HepG2 (cell line): ENCODE data around the gene MGMT. TPM values are rescaled to one million over a fixed set of nuclear protein-coding genes. Genes with fewer than 3 reads are reported as not detected.

Experiments
- ATAC-seq: fragments of 200-7000 bp; cut with Tn5 transposase; 3 replicates; pipeline ENCODE4 v1.9.1; 2020; ENCODE audit warnings: mild to moderate bottlenecking, moderate library complexity
- BruUV-seq: library from RNA; stranded (reverse); fragments of 400-500 nt; replicated peaks from 2 replicates; lab custom pipeline; 2021; lab: Mats Ljungman, UMichigan
- CTCF ChIA-PET: fragments of 300-600 bp; formaldehyde crosslinking; extraction: SDS; loops from one replicate; lab custom pipeline; 2021; ENCODE audit warnings: low total read pairs, inconsistent platforms, low intra/inter-chr PET ratio; lab: Yijun Ruan, JAX
- POLR2A ChIA-PET: fragments of 350-600 bp; sonication (Branson Sonifier 250); formaldehyde crosslinking; loops from one replicate; lab custom pipeline; 2020; ENCODE audit warnings: antibody characterized with exemption, inconsistent platforms; lab: Yijun Ruan, JAX
- DNase-seq: peaks from one replicate; pipeline ENCODE4 v3.0.0-alpha.2; 2015; ENCODE audit warnings: low spot score
- FAIRE-seq: peaks from 3 replicates; lab custom pipeline; 2011; peaks lifted over from hg19 to GRCh38; lab: Jason Lieb, UNC
- H2AFZ ChIP-seq: one replicate; pipeline ENCODE4 v1.6.1; 2011; ENCODE audit warnings: low read length, inconsistent platforms
- H3K27ac ChIP-seq: fragments of 300-600 bp; 3 replicates; pipeline ENCODE4 v1.8.0; 2011; ENCODE audit warnings: mixed run types, mild to moderate bottlenecking, mixed read lengths, low read length, inconsistent platforms; ENCODE audit not compliant: insufficient read depth; ENCODE audit errors: extremely low read length
- H3K27me3 ChIP-seq, 2 experiments: fragments of 200-600 bp in 1 of 2; 2 replicates in 1 of 2; 3 replicates in 1 of 2; pipeline versions ENCODE4 v1.6.0 to v1.8.0; 2011; ENCODE audit warnings: low read length in 2 of 2, mild to moderate bottlenecking in 2 of 2, moderate library complexity in 2 of 2, inconsistent platforms in 1 of 2; ENCODE audit not compliant: insufficient read depth in 2 of 2, control insufficient read depth in 1 of 2
- H3K36me3 ChIP-seq, 2 experiments: fragments of 200-600 bp in 1 of 2; replicated peaks in 1 of 2; 2 replicates in 1 of 2; 3 replicates in 1 of 2; pipeline versions ENCODE4 v1.5.1 to v1.8.0; 2011; ENCODE audit warnings: low read length in 2 of 2, inconsistent platforms in 1 of 2; ENCODE audit not compliant: insufficient read depth in 2 of 2, control insufficient read depth in 1 of 2
- H3K4me1 ChIP-seq: 2 replicates; pipeline ENCODE4 v1.5.1; 2012; ENCODE audit warnings: low read length, inconsistent platforms; ENCODE audit not compliant: insufficient read depth
- H3K4me2 ChIP-seq: 2 replicates; pipeline ENCODE4 v1.6.0; 2011; ENCODE audit warnings: low read depth, low read length, inconsistent platforms
- H3K4me3 ChIP-seq, 3 experiments: fragments of 200-600 bp in 1 of 3; sonication (generic), shearing (Covaris generic) in 1 of 3; replicated peaks in 1 of 3; 2 replicates each; pipeline ENCODE4 v1.5.1; 2011 to 2016; ENCODE audit warnings: low read length in 3 of 3, inconsistent platforms in 2 of 3, low read depth in 2 of 3, mild to moderate bottlenecking in 2 of 3, control low read depth in 1 of 3, mixed read lengths in 1 of 3; ENCODE audit not compliant: insufficient read depth in 1 of 3
- H3K79me2 ChIP-seq: one replicate; pipeline ENCODE4 v1.6.1; 2011; ENCODE audit warnings: low read length, inconsistent platforms; ENCODE audit not compliant: insufficient read depth
- H3K9ac ChIP-seq: 2 replicates; pipeline ENCODE4 v1.6.0; 2011; ENCODE audit warnings: mild to moderate bottlenecking, low read depth, low read length, inconsistent platforms; ENCODE audit not compliant: insufficient read depth
- H3K9me3 ChIP-seq: 2 replicates; pipeline ENCODE4 v1.5.1; 2012; ENCODE audit warnings: mild to moderate bottlenecking, low read length
- H4K20me1 ChIP-seq: 2 replicates; pipeline ENCODE4 v1.6.0; 2011; ENCODE audit warnings: inconsistent platforms, mild to moderate bottlenecking, low read length, moderate library complexity; ENCODE audit not compliant: insufficient read depth
- AFF4 ChIP-seq: sonication (generic); formaldehyde crosslinking; IDR thresholded peaks from 2 replicates; pipeline ENCODE4 v1.4.0; 2020; ENCODE audit warnings: missing genetic modification reagents
- DPF2 ChIP-seq: sonication (generic); formaldehyde crosslinking; IDR thresholded peaks from 2 replicates; pipeline ENCODE4 v1.4.0; 2020; ENCODE audit warnings: mild to moderate bottlenecking, low read depth, missing genetic modification reagents, borderline replicate concordance
- HDAC1 ChIP-seq: sonication (generic); formaldehyde crosslinking; IDR thresholded peaks from 2 replicates; pipeline ENCODE4 v1.5.1; 2020; ENCODE audit warnings: mild to moderate bottlenecking, missing genetic modification reagents
- MAFF ChIP-seq: IDR thresholded peaks from 2 replicates; pipeline ENCODE4 v1.6.1; 2011; ENCODE audit warnings: low read depth, low read length, improper control_type of control experiment
- MAFK ChIP-seq, 2 experiments: IDR thresholded peaks in 1 of 2; conservative IDR thresholded peaks in 1 of 2; 2 replicates each; pipeline ENCODE4 v1.6.1; 2011; ENCODE audit warnings: improper control_type of control experiment in 2 of 2, low read length in 2 of 2
- ZNF839 ChIP-seq: sonication (generic); formaldehyde crosslinking; IDR thresholded peaks from 2 replicates; pipeline ENCODE4 v1.4.0; 2020; ENCODE audit warnings: missing genetic modification reagents, mild to moderate bottlenecking, borderline replicate concordance
- WGBS: methylation state at CpG from one replicate; pipeline ENCODE4 v1.1.6; 2017; ENCODE audit warnings: low lambda C conversion rate; 5-methylcytosine and 5-hydroxymethylcytosine counted together
- in situ Hi-C: cut with HindIII; loops from 2 replicates; pipeline ENCODE4 v1.10.0; 2017; ENCODE audit warnings: low pct_unique_long_range_greater_than_20kb; ENCODE audit not compliant: extremely low pct_ligation_motif_present
- intact Hi-C: fragments of 100-400 bp; cut with micrococcal nuclease; formaldehyde crosslinking; loops from one replicate; pipeline ENCODE4 v1.10.0; 2022; ENCODE audit not compliant: unreplicated experiment
- polyA plus RNA-seq, 8 experiments: library from polyadenylated mRNA; depleted of rRNA in 3 of 8; stranded (reverse) in 7 of 8; unstranded in 1 of 8; fragments of >200 nt; fragmentation: Illumina TruSeq in 4 of 8; extraction: Trizol in 4 of 8; gene quantifications; 2 replicates each; pipeline versions ENCODE4 v1.2.1 to v1.2.3, GENCODE V29; 2011 to 2016; ENCODE audit warnings: low read depth in 4 of 8, missing spikeins in 1 of 8, mixed read lengths in 1 of 8; ENCODE audit not compliant: insufficient read depth in 1 of 8
- total RNA-seq, 5 experiments: library from RNA; depleted of rRNA; stranded (reverse); fragments of >200 nt; fragmentation: Illumina TruSeq; extraction: Trizol; gene quantifications; 2 replicates each; pipeline ENCODE4 v1.2.3, GENCODE V29; 2016; ENCODE audit warnings: low read depth in 1 of 5

MGMT gene
- total and polyA plus RNA-seq, 2 of the 13 experiments (the other 11 are each of a cell fraction or from before 2014, with no cell fraction given), result 12.0 to 19.5 TPM

GRCh38 chr10:129605986-129606518 is 139.0 kb downstream of the MGMT start:
- H3K79me2 ChIP-seq, result no peaks in the 10 kb centered on the region
- H3K4me2 ChIP-seq, result no peak overlapping the region
- no TSS peak for BruUV-seq
- ChIA-PET CTCF (no interaction called here), POLR2A (no interaction called here)
- FAIRE-seq (no peak), ATAC-seq (no peak), DNase-seq (no peak)
- no peak overlapping the region for H3K9ac ChIP-seq
- in situ Hi-C loops (no loop called here), intact Hi-C loops (no loop called here)
- H3K9me3 ChIP-seq, result peaks cover 23% of the 10 kb centered on the region; the same call in 1 of the 2 replicates
- 82% methylated on average over 19 of the region's 19 CpGs for WGBS
- no peak overlapping the region for H2AFZ ChIP-seq
- H3K27me3 ChIP-seq, result no peaks in the 10 kb centered on the region; a peak in 1 of 5 replicates
- H4K20me1 ChIP-seq, result no peaks in the 10 kb centered on the region
- no peaks in the 10 kb centered on the region for H3K36me3 ChIP-seq
- H3K27ac ChIP-seq, result no peak overlapping the region
- H3K4me3 ChIP-seq, result no peak overlapping the region
- H3K4me1 ChIP-seq, result no peaks in the 10 kb centered on the region
- TF ChIP-seq ZNF839 (CRISPR knock-in tag) (no peak), MAFK (conservative IDR thresholded peaks at IDR 0.05 in 1 of 2, IDR thresholded peaks at IDR 0.05 in 1 of 2; ENCODE audit: low read length in 2 of 2) (peak in 1 of 2 experiments; percentile 61; a peak in 2 of 4 replicates), AFF4 (CRISPR knock-in tag) (no peak), HDAC1 (CRISPR knock-in tag) (no peak), MAFF (0 out of 2 replicates have a peak, but pooled peaks have one; percentile 7), DPF2 (no peak)
